ENCODE data around the gene WNT3. TPM values are rescaled to one million over a fixed set of nuclear protein-coding genes. Genes with fewer than 3 reads are reported as not detected.

WNT3 gene
- total RNA-seq, 1 experiment from 2014 or later: 6.1 TPM

DNA sequence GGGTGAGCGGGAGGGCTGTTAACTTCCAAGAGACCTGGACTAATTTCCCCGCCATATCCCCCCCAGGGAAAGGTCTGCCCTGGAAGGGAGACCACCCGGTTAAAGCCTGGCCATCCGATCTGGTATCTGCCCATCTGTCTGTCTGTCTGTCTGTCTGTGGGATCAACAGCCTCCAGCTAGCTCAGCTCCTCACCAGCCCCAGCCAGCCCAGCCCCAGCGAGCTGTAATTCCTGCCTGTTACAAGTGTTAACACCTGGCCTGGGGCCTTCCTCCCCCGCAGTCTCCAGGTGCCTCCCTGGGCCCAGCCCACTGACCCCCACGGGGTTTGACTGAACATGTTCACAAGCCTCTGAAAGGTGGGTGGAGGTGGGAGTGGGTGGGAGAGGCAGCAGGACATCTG is 4.0 kb downstream of the WNT3 start:
- no peak overlapping the region for H3K4me3 Mint-ChIP-seq (ENCODE audit: low read depth, unreplicated experiment)
- H3K4me1 Mint-ChIP-seq (ENCODE audit: low read depth, unreplicated experiment): peaks cover 6% of the 10 kb centered on the region
- CTCF ChIA-PET: interaction anchor here (0.6 kb wide), 1 partner anchor 12 kb away, joined by 3 read pairs; no protein-coding TSS in a partner anchor
- TF ChIP-seq, protein P1, sequence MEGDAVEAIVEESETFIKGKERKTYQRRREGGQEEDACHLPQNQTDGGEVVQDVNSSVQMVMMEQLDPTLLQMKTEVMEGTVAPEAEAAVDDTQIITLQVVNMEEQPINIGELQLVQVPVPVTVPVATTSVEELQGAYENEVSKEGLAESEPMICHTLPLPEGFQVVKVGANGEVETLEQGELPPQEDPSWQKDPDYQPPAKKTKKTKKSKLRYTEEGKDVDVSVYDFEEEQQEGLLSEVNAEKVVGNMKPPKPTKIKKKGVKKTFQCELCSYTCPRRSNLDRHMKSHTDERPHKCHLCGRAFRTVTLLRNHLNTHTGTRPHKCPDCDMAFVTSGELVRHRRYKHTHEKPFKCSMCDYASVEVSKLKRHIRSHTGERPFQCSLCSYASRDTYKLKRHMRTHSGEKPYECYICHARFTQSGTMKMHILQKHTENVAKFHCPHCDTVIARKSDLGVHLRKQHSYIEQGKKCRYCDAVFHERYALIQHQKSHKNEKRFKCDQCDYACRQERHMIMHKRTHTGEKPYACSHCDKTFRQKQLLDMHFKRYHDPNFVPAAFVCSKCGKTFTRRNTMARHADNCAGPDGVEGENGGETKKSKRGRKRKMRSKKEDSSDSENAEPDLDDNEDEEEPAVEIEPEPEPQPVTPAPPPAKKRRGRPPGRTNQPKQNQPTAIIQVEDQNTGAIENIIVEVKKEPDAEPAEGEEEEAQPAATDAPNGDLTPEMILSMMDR (IDR thresholded peaks at IDR 0.05; ENCODE audit: unreplicated experiment): no peak
- no TSS peak for BruUV-seq (replicated peaks)
- peaks cover 78% of the 10 kb centered on the region for H3K27me3 Mint-ChIP-seq (ENCODE audit: unreplicated experiment)
- intact Hi-C loops (cut with micrococcal nuclease; ENCODE audit: unreplicated experiment): loop anchor here (10.0 kb wide), 1 partner anchor 70 kb away; no protein-coding TSS in a partner anchor
- H3K27ac Mint-ChIP-seq (ENCODE audit: unreplicated experiment): no peak overlapping the region
- H3K36me3 Mint-ChIP-seq (ENCODE audit: insufficient read depth, unreplicated experiment): no peaks in the 10 kb centered on the region
- no peak for DNase-seq
- H3K9me3 Mint-ChIP-seq (ENCODE audit: low read depth, unreplicated experiment): no peaks in the 10 kb centered on the region

DNA sequence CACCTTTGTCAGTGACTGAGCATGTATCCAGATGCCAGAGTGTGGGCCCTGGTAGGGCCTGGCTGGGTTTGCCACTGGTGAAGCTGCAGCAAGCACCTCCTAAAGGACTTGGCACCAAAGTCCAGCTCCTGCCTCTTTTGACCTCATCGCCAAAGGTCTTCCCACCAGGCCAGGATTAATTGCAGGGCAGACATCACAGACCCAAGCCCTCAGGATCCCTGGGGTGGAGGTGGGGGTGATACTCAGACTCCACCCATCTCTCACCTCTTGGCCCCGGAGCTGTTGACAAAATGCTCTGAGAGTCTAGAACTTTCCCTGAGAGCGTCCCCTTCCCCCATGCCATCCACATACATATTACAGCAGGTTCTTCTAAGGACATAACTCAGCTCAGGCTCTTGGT is 4.6 kb downstream of the WNT3 start:
- Mint-ChIP-seq H3K4me1 (ENCODE audit: low read depth, unreplicated experiment) (peaks cover 6% of the 10 kb centered on the region), H3K27ac (ENCODE audit: unreplicated experiment) (no peak overlapping the region), H3K4me3 (ENCODE audit: low read depth, unreplicated experiment) (no peak overlapping the region), H3K27me3 (ENCODE audit: unreplicated experiment) (peaks cover 73% of the 10 kb centered on the region), H3K9me3 (ENCODE audit: low read depth, unreplicated experiment) (no peaks in the 10 kb centered on the region), H3K36me3 (ENCODE audit: insufficient read depth, unreplicated experiment) (no peaks in the 10 kb centered on the region)
- no peak for DNase-seq
- TF ChIP-seq, protein P1 (IDR thresholded peaks at IDR 0.05; ENCODE audit: unreplicated experiment): no peak
- CTCF ChIA-PET: interaction anchor here (0.6 kb wide), 1 partner anchor 1203 kb away, joined by 3 read pairs; no protein-coding TSS in a partner anchor
- BruUV-seq (replicated peaks): no TSS peak
- intact Hi-C loops (cut with micrococcal nuclease; ENCODE audit: unreplicated experiment): loop anchor here (10.0 kb wide), 1 partner anchor 69 kb away; no protein-coding TSS in a partner anchor

DNA sequence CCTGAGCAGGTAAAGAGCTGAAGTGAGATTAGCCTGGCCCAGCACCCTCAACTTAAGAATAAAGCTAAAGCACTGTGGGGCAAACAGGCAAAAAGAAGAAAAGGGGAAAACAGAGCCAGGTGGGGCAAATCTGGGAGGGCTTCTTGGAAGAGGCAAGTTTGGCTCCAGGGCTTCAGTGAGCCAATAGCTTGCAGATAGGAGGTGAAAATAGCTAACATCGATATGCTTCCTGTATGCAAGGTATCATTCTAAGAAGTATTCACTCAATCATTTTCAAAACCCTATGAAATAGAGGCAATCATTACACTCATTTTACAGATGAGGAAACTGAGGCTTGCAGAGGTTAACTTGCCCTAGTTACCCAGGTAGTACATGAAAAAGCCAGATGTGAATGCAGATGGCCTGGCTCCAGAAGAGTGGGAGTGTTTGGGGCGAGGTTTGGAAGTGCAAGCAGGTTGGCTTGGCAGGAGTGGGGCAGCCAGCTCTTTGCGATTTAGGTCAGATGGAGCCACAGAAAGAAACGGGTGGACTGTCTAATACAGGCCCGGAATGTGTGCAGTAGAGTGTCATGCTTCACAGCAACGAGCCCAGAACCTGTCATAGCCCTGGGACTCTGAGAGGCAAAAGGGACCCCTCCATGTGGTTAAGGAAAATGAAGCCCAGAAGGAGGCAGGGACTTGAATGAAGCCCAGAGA is 5.7 kb downstream of the WNT3 start:
- Mint-ChIP-seq H3K4me1 (ENCODE audit: low read depth, unreplicated experiment) (peaks cover 2% of the 10 kb centered on the region), H3K27me3 (ENCODE audit: unreplicated experiment) (peaks cover 61% of the 10 kb centered on the region)
- intact Hi-C loops (cut with micrococcal nuclease; ENCODE audit: unreplicated experiment): loop anchor here (10.0 kb wide), 1 partner anchor 68 kb away; no protein-coding TSS in a partner anchor

DNA sequence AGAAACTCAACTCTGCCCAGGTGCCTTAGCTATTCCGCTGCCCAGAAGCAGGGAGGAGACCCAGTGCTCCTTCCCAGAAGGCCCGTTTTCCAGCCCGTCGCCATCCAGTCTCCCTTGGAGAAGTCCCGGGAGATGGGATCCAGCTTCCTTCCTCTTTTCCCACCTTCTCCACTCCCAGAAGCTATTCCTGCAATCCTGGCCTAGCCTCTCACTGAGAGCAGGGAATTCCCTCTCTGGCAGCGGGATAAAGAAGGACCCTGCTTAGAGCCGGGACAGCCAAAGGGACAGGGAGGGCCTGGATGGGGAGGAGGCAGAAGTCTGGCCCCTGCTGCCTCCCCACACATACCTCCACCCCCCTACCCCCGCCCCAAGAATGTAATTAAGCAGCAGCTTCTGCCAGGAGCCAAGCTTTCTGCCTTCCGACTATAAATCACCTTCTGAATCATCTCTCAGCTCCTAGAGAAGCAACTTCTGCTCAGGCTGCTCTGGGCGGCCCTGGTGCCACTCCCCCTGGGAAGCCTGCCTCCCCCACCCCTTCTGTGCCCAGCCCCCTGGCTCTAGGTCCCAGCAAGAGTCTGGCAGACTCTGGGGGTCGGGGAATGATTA is 6.4 kb downstream of the WNT3 start:
- CTCF ChIA-PET: interaction anchor here (0.6 to 1.2 kb wide), 4 partner anchors 11 to 601 kb away, joined by 3 to 5 read pairs (median 3); no protein-coding TSS in a partner anchor
- Mint-ChIP-seq H3K4me1 (ENCODE audit: low read depth, unreplicated experiment) (no peaks in the 10 kb centered on the region), H3K27ac (ENCODE audit: unreplicated experiment) (no peak overlapping the region), H3K9me3 (ENCODE audit: low read depth, unreplicated experiment) (no peaks in the 10 kb centered on the region), H3K4me3 (ENCODE audit: low read depth, unreplicated experiment) (no peak overlapping the region), H3K36me3 (ENCODE audit: insufficient read depth, unreplicated experiment) (no peaks in the 10 kb centered on the region), H3K27me3 (ENCODE audit: unreplicated experiment) (peaks cover 54% of the 10 kb centered on the region)
- no TSS peak for BruUV-seq (replicated peaks)
- TF ChIP-seq, protein P1 (IDR thresholded peaks at IDR 0.05; ENCODE audit: unreplicated experiment): no peak
- intact Hi-C loops (cut with micrococcal nuclease; ENCODE audit: unreplicated experiment): loop anchor here (10.0 kb wide), 1 partner anchor 67 kb away; no protein-coding TSS in a partner anchor
- no peak for DNase-seq

More for the DNA sequence above, 5.7 kb downstream of the WNT3 start:
- H3K36me3 Mint-ChIP-seq (ENCODE audit: insufficient read depth, unreplicated experiment): no peaks in the 10 kb centered on the region
- H3K9me3 Mint-ChIP-seq (ENCODE audit: low read depth, unreplicated experiment): no peaks in the 10 kb centered on the region
- no peak overlapping the region for H3K27ac Mint-ChIP-seq (ENCODE audit: unreplicated experiment)
- CTCF ChIA-PET: interaction anchor here (0.6 to 1.2 kb wide), 4 partner anchors 10 to 601 kb away, joined by 3 to 5 read pairs (median 3); no protein-coding TSS in a partner anchor
- no peak overlapping the region for H3K4me3 Mint-ChIP-seq (ENCODE audit: low read depth, unreplicated experiment)
- TF ChIP-seq, protein P1 (IDR thresholded peaks at IDR 0.05; ENCODE audit: unreplicated experiment): no peak
- BruUV-seq (replicated peaks): no TSS peak
- no peak for DNase-seq
